ENCODE data around the gene MAP3K5.

DNA sequence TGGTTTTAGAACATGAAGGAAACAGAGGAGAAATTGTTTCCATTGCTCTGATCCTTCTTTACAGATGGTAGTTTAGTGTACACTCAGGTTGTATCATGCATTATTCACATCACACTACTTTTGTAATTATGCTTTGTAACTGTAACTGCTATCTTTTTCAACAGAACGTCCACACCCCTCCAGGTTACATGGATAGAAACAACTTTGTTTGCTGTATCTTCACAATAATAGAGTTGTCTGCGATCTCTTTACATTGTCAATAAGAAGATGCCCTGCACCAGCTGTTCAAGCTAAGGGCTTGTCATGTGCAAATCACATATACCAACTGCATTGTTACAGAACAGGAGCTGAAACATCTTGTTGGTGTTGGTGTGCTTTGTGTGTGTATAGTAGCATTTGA is 174.2 kb downstream of the MAP3K5 start:
- TF ChIP-seq CTCF (IDR thresholded peaks at IDR 0.05; ENCODE audit: low read length) (no peak), EZH2 (IDR thresholded peaks at IDR 0.05; ENCODE audit: borderline replicate concordance, low read length) (no peak)

Measured in OCI-LY1 (cell line).